Measurements from ENCODE around the gene TPM4. TPM values are rescaled to one million over a fixed set of nuclear protein-coding genes. Genes with fewer than 3 reads are reported as not detected.
A peak's percentile ranks its signal among the peaks of the same experiment; 100 is the strongest.

TPM4 gene
- polyA plus RNA-seq, 4 donors = 135 to 238 (median 159) TPM

DNA sequence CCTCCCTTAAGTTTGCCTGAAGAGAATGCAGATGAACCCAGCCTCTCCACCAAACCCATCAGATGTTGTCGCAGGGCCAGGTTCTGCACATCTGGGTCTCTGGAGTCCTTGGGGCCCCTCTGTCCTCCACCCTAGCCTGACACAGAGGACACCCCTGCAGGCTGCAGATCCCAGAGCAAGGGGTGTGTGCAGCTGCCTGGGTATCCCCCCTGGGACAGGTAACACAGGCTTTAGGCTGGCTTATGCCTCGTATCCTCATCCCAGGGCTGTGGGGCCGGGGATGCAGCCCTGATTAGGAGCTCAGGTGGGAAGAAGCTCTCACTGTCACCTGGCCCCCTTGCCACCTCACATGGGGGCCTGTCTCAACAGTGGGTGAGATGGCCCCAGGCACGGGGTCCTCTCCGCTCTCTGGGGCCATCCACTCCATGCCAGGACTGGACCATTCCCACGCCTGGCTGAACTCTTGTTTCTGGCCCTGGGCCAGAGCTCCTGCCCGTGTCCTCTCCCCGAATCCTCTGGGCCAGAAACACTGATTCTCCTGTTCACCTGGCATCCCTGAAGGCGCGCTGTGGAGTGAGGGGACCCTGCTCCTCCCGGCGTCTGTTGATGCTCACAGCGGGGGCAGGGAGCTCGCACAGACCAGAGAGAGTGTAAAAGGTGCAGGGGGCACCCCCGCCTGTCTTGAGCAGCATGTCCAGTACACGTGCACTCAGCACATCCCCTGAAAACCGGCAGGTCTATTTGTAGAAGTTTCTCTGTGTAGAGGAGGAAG, 38.7 kb upstream of the TPM4 start:
- Histone ChIP-seq H3K27me3 (ENCODE audit: control insufficient read depth in 3 of 3, insufficient read depth in 3 of 3, low read length in 3 of 3) (no peaks in the 10 kb centered on the region), H3K4me3 (ENCODE audit: low read depth in 1 of 3, low read length in 3 of 3) (no peak overlapping the region), H3K4me1 (ENCODE audit: control insufficient read depth in 3 of 3, insufficient read depth in 2 of 3, low read depth in 1 of 3, low read length in 2 of 3) (peaks cover 0 to 9% (median 0%) of the 10 kb centered on the region in 3 donors), H3K9me3 (ENCODE audit: control insufficient read depth in 2 of 2, insufficient read depth in 1 of 2, low read depth in 1 of 2, low read length in 1 of 2) (no peaks in the 10 kb centered on the region), H3K27ac (ENCODE audit: low read depth in 1 of 3, low read length in 2 of 3) (no peak overlapping the region), H3K36me3 (ENCODE audit: control insufficient read depth in 3 of 3, insufficient read depth in 2 of 3, low read depth in 1 of 3, low read length in 3 of 3) (no peaks in the 10 kb centered on the region)
- whole genome bisulfite sequencing, 3 donors = 70 to 76% (median 75%) methylated on average over 17 of the region's 17 CpGs
- DNase-seq (no peak), FAIRE-seq (no peak)

DNA sequence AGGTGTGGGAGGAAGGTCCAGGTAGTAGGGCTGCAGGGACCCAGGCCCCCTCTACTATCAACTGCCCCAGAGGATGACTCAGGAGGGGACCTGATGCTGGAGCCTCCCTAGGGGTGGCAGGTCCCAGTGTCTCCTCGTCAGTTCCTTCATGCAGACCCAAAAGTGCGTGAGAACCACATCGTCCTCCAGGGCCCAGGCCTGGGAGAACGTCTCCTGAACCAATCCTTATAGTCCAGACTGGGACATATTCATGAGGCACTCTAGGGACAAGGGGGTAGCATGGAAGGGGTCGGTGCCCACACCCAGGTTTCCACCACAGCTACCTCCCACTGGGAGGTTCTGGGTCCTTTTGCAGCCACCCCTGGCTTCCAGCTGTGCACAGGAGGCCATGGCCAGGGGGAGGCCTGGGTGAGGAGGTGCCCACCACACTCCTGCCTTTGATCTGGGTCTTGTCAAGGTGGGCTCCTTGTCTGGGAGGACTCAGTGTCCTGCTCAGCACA, 38.0 kb upstream of the TPM4 start:
- H3K4me3 ChIP-seq (ENCODE audit: low read depth in 1 of 3, low read length in 3 of 3) = no peak overlapping the region
- no peak for DNase-seq
- no peaks in the 10 kb centered on the region for H3K27me3 ChIP-seq (ENCODE audit: control insufficient read depth in 3 of 3, insufficient read depth in 3 of 3, low read length in 3 of 3)
- no peak overlapping the region for H3K27ac ChIP-seq (ENCODE audit: low read depth in 1 of 3, low read length in 2 of 3)
- H3K4me1 ChIP-seq (ENCODE audit: control insufficient read depth in 3 of 3, insufficient read depth in 2 of 3, low read depth in 1 of 3, low read length in 2 of 3) = peaks cover 0 to 9% (median 0%) of the 10 kb centered on the region in 3 donors
- no peaks in the 10 kb centered on the region for H3K36me3 ChIP-seq (ENCODE audit: control insufficient read depth in 3 of 3, insufficient read depth in 2 of 3, low read depth in 1 of 3, low read length in 3 of 3)
- FAIRE-seq = no peak
- 75 to 87% (median 79%) methylated on average over 5 of the region's 5 CpGs for WGBS, 3 donors
- no peaks in the 10 kb centered on the region for H3K9me3 ChIP-seq (ENCODE audit: control insufficient read depth in 2 of 2, insufficient read depth in 1 of 2, low read depth in 1 of 2, low read length in 1 of 2)

DNA sequence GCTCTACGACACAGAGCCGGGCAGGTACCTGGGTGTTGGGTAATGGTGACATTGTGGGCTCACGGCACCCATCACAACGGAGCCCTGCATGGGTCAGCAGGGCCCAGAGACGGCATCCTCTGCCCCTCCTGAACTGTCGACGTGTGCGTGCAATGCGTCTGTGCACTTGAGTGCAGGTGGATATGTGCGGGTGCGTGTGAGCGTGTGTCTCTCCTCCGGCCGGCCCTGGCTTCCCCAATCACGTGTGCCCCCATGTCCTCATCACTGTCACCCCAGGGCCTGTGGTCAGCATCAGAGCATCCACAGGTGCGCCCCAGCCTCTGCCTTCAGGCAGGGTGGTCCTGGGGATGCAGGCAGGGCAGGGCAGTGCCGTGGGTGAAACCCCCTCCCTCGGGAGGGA, 37.2 kb upstream of the TPM4 start:
- FAIRE-seq = no peak
- DNase-seq = no peak
- peaks cover 0 to 9% (median 0%) of the 10 kb centered on the region in 3 donors for H3K4me1 ChIP-seq (ENCODE audit: control insufficient read depth in 3 of 3, insufficient read depth in 2 of 3, low read depth in 1 of 3, low read length in 2 of 3)
- H3K9me3 ChIP-seq (ENCODE audit: control insufficient read depth in 2 of 2, insufficient read depth in 1 of 2, low read depth in 1 of 2, low read length in 1 of 2) = no peaks in the 10 kb centered on the region
- no peaks in the 10 kb centered on the region for H3K36me3 ChIP-seq (ENCODE audit: control insufficient read depth in 3 of 3, insufficient read depth in 2 of 3, low read depth in 1 of 3, low read length in 3 of 3)
- WGBS, 3 donors = 87 to 92% (median 90%) methylated on average over 17 to 18 of the region's 18 CpGs
- H3K4me3 ChIP-seq (ENCODE audit: low read depth in 1 of 3, low read length in 3 of 3) = no peak overlapping the region
- H3K27ac ChIP-seq (ENCODE audit: low read depth in 1 of 3, low read length in 2 of 3) = no peak overlapping the region
- no peaks in the 10 kb centered on the region for H3K27me3 ChIP-seq (ENCODE audit: control insufficient read depth in 3 of 3, insufficient read depth in 3 of 3, low read length in 3 of 3)

DNA sequence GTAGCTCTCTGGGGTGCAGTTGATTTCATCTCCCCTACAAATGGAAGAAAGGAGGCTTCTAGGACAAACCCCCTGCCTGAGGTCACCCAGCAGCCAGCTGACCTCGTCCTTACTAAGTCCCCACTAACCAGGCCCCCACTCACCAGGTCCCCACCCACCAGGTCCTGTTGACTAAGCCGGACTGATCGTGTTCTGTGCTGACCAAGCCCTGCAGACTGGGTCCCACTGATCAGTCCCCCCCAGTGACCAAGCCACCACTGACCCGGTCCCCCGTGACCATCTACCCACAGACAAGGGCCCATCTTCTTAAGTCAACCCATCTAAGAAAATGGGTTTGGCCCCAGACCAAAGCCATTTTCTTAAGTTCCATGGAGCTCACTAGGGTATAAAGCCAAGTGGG, 36.8 kb upstream of the TPM4 start:
- Histone ChIP-seq H3K27me3 (ENCODE audit: control insufficient read depth in 3 of 3, insufficient read depth in 3 of 3, low read length in 3 of 3) (no peaks in the 10 kb centered on the region), H3K4me3 (ENCODE audit: low read depth in 1 of 3, low read length in 3 of 3) (no peak overlapping the region), H3K27ac (ENCODE audit: low read depth in 1 of 3, low read length in 2 of 3) (no peak overlapping the region), H3K4me1 (ENCODE audit: control insufficient read depth in 3 of 3, insufficient read depth in 2 of 3, low read depth in 1 of 3, low read length in 2 of 3) (peaks cover 0 to 9% (median 0%) of the 10 kb centered on the region in 3 donors), H3K9me3 (ENCODE audit: control insufficient read depth in 2 of 2, insufficient read depth in 1 of 2, low read depth in 1 of 2, low read length in 1 of 2) (no peaks in the 10 kb centered on the region), H3K36me3 (ENCODE audit: control insufficient read depth in 3 of 3, insufficient read depth in 2 of 3, low read depth in 1 of 3, low read length in 3 of 3) (no peaks in the 10 kb centered on the region)
- FAIRE-seq = no peak
- WGBS, 3 donors = 88 to 91% (median 90%) methylated on average over 5 of the region's 5 CpGs
- DNase-seq = no peak

DNA sequence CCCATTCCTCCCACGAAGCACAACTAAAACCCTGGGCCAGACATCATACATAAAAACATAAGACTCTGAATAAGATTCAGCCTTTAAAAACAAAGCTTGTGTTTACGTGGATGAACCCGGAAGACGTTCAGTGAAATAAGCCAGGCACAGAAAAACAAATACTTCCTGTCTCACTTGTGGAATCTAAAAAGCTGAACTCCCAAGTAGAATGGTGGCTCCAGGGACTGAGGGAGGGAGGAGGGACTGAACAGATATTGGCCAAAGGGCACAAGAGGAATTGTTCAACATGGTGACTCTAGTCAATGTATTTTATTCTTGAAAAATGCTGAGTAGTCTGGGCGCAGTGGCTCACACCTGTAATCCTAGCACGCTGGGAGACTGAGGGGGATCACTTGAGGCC, 35.7 kb upstream of the TPM4 start:
- peak overlapping the region in 2 of 3 donors; percentile 20 to 51 for H3K27ac ChIP-seq (ENCODE audit: low read depth in 1 of 3, low read length in 2 of 3)
- peaks cover 0 to 9% (median 0%) of the 10 kb centered on the region in 3 donors for H3K4me1 ChIP-seq (ENCODE audit: control insufficient read depth in 3 of 3, insufficient read depth in 2 of 3, low read depth in 1 of 3, low read length in 2 of 3)
- WGBS, 3 donors = 30 to 59% (median 38%) methylated on average over 6 of the region's 6 CpGs
- H3K27me3 ChIP-seq (ENCODE audit: control insufficient read depth in 3 of 3, insufficient read depth in 3 of 3, low read length in 3 of 3) = no peaks in the 10 kb centered on the region
- H3K36me3 ChIP-seq (ENCODE audit: control insufficient read depth in 3 of 3, insufficient read depth in 2 of 3, low read depth in 1 of 3, low read length in 3 of 3) = no peaks in the 10 kb centered on the region
- FAIRE-seq = no peak
- DNase-seq = peak; percentile 74 to 76
- no peaks in the 10 kb centered on the region for H3K9me3 ChIP-seq (ENCODE audit: control insufficient read depth in 2 of 2, insufficient read depth in 1 of 2, low read depth in 1 of 2, low read length in 1 of 2)
- no peak overlapping the region for H3K4me3 ChIP-seq (ENCODE audit: low read depth in 1 of 3, low read length in 3 of 3)

DNA sequence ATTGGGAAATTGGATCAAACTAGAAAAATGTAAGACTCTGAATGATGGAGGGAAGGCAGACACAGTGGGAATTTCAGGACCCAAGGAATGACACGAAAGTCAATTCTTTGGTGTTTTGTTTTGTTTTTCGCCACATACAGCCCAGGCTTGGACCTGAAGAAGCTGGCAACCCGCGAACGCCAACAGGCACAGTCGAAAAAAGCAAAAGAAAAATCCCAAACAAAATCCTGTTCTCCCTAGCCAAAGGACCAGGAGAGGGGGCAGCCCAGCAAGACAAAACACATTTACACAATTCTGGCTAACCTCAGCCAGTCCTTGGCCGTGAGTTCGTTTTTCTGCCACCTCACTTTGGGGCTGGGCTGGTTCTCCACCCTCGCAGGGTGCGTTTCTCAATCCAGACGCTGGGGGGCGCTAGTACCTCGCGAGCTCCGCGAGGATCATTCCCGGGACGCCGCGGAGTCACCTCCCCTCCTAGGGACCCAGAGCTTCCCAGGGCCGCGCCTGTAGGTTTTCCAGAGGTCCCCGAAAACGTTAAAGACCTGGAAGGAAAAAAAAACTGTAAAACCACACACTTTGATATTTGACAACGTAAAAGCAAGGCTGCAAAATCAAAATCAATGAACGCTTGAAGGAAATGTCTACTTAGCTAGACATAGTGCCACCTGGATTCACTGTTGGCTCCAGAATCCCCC, 34.9 kb upstream of the TPM4 start:
- Histone ChIP-seq H3K4me3 (ENCODE audit: low read depth in 1 of 3, low read length in 3 of 3) (no peak overlapping the region), H3K9me3 (ENCODE audit: control insufficient read depth in 2 of 2, insufficient read depth in 1 of 2, low read depth in 1 of 2, low read length in 1 of 2) (no peaks in the 10 kb centered on the region), H3K27me3 (ENCODE audit: control insufficient read depth in 3 of 3, insufficient read depth in 3 of 3, low read length in 3 of 3) (no peaks in the 10 kb centered on the region), H3K36me3 (ENCODE audit: control insufficient read depth in 3 of 3, insufficient read depth in 2 of 3, low read depth in 1 of 3, low read length in 3 of 3) (no peaks in the 10 kb centered on the region), H3K4me1 (ENCODE audit: control insufficient read depth in 3 of 3, insufficient read depth in 2 of 3, low read depth in 1 of 3, low read length in 2 of 3) (peaks cover 0 to 9% (median 0%) of the 10 kb centered on the region in 3 donors), H3K27ac (ENCODE audit: low read depth in 1 of 3, low read length in 2 of 3) (no peak overlapping the region)
- no peak for FAIRE-seq
- 11 to 14% (median 13%) methylated on average over 26 of the region's 26 CpGs for WGBS, 3 donors
- peak; percentile 76 to 87 for DNase-seq

DNA sequence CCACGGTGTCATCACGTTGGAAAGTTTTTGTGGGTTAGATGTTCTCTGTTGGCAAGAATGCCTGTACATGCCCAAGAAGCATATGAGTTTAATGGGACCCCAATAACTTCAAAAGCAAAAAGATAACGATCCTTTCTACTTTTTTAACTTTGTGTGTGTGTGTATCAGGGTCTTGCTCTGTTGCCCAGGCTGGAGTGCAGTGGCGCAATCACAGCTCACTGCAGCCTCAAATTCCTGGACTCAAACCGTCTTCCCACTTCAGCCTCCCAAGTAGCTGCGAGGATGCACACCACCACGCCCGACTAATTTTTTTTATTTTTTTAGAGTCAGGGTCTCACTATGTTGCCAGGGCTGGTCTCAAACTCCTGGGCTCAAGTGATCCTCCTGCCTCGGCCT, 34.3 kb upstream of the TPM4 start:
- DNase-seq (no peak), FAIRE-seq (no peak)
- no peaks in the 10 kb centered on the region for H3K36me3 ChIP-seq (ENCODE audit: control insufficient read depth in 3 of 3, insufficient read depth in 2 of 3, low read depth in 1 of 3, low read length in 3 of 3)
- H3K27me3 ChIP-seq (ENCODE audit: control insufficient read depth in 3 of 3, insufficient read depth in 3 of 3, low read length in 3 of 3) = no peaks in the 10 kb centered on the region
- H3K9me3 ChIP-seq (ENCODE audit: control insufficient read depth in 2 of 2, insufficient read depth in 1 of 2, low read depth in 1 of 2, low read length in 1 of 2) = no peaks in the 10 kb centered on the region
- peaks cover 0 to 9% (median 0%) of the 10 kb centered on the region in 3 donors for H3K4me1 ChIP-seq (ENCODE audit: control insufficient read depth in 3 of 3, insufficient read depth in 2 of 3, low read depth in 1 of 3, low read length in 2 of 3)
- H3K27ac ChIP-seq (ENCODE audit: low read depth in 1 of 3, low read length in 2 of 3) = no peak overlapping the region
- H3K4me3 ChIP-seq (ENCODE audit: low read depth in 1 of 3, low read length in 3 of 3) = no peak overlapping the region
- WGBS, 3 donors = 55 to 67% (median 56%) methylated on average over 9 of the region's 9 CpGs

DNA sequence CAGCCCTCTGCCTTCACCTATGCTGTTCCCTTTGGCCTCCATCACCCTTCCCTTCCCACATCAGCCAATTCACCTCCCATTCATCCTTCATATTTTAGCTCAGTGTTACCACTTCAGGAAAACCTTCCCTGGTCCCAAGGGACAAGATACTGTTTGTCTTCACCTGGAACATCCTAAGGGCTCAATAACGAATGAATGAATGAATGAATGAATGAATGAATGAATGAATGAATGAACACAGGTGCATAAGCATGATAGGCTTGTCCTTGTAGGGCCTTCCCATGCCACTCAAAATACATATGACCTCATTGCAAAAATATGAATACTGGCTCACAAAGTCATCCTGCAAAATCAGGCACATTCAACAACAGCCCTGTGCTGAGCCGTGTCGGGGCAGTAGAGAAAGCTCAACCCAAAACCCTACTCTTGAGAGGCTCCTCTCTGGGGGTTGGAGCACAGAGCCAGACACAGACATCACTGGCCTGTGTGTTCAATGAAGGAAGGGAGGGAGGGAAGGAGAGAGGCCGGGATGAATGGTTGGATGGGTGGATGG, 33.7 kb upstream of the TPM4 start:
- H3K9me3 ChIP-seq (ENCODE audit: control insufficient read depth in 2 of 2, insufficient read depth in 1 of 2, low read depth in 1 of 2, low read length in 1 of 2) = no peaks in the 10 kb centered on the region
- H3K27ac ChIP-seq (ENCODE audit: low read depth in 1 of 3, low read length in 2 of 3) = no peak overlapping the region
- FAIRE-seq (no peak), DNase-seq (no peak)
- no peak overlapping the region for H3K4me3 ChIP-seq (ENCODE audit: low read depth in 1 of 3, low read length in 3 of 3)
- WGBS, 3 donors = 36 to 48% (median 46%) methylated on average over 4 of the region's 4 CpGs
- H3K36me3 ChIP-seq (ENCODE audit: control insufficient read depth in 3 of 3, insufficient read depth in 2 of 3, low read depth in 1 of 3, low read length in 3 of 3) = no peaks in the 10 kb centered on the region
- peaks cover 0 to 9% (median 0%) of the 10 kb centered on the region in 3 donors for H3K4me1 ChIP-seq (ENCODE audit: control insufficient read depth in 3 of 3, insufficient read depth in 2 of 3, low read depth in 1 of 3, low read length in 2 of 3)
- H3K27me3 ChIP-seq (ENCODE audit: control insufficient read depth in 3 of 3, insufficient read depth in 3 of 3, low read length in 3 of 3) = no peaks in the 10 kb centered on the region

Data from small intestine (tissue), 7 donors.